HG03066 (cell line): ENCODE measurements around the gene SNX17.

Source experiments
- ATAC-seq: cut with Tn5 transposase; IDR thresholded peaks from one replicate; pipeline ENCODE4 v1.9.1; 2021; ENCODE audit warnings: low read depth; ENCODE audit not compliant: unreplicated experiment

Gene SNX17

DNA sequence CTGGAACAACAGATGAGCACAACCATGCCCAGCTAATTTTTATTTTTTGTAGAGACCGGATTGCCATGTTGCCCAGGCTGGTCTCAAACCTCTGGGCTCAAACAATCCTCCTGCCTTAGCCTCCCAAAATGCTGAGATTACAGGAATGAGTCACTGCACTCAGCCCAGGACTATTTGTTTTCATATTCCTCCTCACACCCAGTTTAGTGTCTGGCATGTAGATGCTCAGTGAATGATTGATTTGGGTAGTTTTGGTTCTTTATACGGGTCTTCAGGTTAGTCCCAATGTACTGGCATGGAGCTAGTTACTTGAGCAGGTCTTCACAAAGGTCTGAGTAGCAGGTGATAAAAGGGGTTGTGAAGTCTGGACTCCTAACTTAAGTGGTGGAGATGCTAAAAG is 6.5 kb upstream of the SNX17 start:
- no peak for ATAC-seq

DNA sequence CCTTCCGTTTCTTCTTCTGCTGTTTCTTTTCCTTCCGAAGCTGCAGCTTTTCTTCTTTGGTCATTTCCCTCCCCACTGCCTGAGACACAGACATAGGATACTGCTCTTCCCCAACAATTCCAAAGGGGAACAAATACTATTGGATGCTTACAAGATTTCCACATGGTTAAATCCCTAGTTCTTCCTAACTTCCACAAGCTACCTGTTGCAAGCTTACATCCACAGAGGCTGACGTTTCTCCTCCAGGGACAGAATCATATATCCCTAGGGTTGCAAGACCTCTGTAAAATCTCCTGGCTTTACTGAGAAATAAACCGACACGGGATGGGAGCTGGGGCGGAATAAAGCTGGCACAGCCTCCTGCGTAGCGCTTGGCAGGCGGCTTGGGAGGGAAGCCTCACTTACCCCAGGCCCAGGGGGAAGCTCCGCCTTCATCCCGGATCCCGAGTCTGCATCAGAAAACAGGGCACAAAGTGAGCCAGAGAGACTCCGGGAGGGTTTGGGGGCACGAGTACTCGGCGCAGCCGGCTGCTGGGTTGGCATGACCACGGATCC is 868 bp upstream of the SNX17 start:
- peak; percentile 5 for ATAC-seq

DNA sequence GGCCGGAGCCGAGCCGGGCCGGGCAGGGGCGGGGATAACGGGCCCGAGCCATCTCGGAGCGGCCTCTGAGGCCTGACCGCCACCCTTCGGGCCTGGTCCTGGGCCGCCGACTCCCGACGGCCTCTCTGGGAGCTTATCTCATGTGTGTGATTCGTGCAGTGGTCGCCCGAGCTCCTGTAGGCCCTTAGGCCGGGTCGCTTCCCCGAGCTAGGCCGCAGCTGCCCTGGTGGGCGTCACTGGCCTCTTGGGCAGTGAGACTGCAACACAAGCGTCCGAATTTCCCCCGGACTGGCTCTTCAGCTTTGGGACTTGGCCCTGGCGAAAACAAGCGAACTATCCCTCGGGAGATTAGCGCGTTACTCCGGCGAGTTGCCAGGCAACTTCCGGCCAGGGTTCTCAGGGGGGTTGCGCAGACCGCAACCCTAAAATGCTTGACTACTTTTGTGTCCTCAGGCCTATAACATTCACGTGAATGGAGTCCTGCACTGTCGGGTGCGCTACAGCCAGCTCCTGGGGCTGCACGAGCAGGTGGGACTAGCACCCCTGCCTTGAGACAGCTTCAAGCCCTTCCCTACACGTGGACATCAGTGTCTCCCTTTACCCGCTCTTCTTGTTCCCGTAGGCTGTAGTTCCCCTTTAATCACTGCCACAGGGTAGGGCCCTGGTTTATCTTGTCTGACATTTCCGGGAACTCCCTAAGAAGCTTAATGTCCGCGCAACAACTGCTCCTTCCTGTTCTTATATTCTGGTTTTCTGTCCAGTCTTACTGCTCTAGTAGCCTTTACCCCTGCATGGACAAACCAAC is 602 bp downstream of the SNX17 start:
- peak; percentile 29 for ATAC-seq

DNA sequence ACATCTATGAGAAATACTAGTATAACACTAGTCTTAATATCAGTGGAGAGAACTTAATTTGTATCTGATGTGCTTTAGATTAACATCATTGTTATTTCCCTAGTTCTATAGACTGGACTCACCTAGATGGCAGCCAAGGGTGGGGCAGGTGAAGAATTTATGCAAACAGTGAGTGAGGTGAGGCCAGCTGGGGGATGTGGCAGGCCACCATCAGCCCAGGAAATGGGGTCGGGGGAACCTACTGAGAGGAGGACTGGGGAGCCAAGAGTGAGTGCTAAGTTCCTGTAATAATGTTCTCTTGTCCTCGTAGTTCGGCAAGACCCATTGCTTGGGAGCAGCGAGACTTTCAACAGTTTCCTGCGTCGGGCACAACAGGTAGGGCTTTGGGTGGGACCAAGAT is 2.5 kb downstream of the SNX17 start:
- no peak for ATAC-seq

DNA sequence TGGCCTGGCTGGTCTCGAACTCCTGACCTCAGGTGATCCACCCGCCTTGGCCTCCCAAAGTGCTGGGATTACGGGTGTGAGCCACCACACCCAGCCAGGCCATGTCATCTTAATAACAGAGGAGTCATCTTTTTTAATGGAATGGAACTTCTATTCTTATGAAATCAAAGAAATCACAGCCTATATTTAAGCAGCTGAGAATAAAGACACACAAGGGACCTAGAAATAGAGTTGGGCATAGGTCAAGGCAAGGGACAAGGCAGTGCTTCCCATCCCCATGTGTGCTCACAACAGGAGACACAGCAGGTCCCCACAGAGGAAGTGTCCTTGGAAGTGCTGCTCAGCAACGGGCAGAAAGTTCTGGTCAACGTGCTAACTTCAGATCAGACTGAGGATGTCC is 3.2 kb downstream of the SNX17 start:
- no peak for ATAC-seq

DNA sequence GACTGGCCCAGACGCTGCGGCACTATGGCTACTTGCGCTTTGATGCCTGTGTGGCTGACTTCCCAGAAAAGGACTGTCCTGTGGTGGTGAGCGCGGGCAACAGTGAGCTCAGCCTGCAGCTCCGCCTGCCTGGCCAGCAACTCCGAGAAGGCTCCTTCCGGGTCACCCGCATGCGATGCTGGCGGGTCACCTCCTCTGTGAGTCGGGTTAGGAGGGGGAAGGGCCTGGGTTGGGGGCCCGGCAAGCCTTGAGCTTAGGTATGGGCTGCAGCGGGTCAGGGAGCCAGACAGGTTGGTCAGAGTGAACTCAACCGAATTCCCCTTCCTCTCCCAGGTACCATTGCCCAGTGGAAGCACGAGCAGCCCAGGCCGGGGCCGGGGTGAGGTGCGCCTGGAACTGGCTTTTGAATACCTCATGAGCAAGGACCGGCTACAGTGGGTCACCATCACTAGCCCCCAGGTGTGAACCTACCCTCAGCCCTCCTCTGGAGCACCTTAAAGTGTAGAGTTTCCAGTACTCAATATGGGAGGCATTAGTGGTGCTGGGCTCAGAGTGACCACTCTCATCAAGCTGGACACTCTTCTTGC is 5.2 kb downstream of the SNX17 start:
- ATAC-seq = no peak

DNA sequence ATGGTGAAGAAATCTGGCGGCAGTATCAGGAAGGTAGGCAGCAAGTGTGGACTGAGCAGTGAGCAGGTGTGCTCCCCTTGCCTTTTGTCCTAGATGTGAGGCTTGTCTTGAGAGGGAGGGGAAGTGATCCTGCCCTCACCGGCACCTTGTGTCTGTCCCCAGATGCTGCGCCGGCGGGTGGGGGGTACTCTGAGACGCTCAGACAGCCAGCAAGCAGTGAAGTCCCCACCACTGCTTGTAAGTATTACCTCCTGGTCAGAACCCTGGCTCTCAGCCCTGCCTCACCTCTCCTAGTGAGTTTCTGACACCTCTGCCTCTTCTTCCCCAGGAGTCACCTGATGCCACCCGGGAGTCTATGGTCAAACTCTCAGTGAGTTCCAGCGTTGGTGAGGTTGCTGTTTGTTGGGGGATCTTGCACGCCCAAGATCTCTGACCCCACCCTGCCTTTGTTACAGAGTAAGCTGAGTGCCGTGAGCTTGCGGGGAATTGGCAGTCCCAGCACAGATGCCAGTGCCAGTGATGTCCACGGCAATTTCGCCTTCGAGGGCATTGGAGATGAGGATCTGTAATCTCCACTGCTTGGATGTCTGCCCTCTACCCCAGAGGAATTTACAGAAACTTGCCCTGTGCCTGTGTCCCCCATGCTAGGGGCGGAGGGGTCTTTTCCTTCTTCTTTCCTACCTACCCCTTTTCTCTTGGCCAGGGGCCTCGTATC is 5.9 kb downstream of the SNX17 start:
- ATAC-seq = no peak

DNA sequence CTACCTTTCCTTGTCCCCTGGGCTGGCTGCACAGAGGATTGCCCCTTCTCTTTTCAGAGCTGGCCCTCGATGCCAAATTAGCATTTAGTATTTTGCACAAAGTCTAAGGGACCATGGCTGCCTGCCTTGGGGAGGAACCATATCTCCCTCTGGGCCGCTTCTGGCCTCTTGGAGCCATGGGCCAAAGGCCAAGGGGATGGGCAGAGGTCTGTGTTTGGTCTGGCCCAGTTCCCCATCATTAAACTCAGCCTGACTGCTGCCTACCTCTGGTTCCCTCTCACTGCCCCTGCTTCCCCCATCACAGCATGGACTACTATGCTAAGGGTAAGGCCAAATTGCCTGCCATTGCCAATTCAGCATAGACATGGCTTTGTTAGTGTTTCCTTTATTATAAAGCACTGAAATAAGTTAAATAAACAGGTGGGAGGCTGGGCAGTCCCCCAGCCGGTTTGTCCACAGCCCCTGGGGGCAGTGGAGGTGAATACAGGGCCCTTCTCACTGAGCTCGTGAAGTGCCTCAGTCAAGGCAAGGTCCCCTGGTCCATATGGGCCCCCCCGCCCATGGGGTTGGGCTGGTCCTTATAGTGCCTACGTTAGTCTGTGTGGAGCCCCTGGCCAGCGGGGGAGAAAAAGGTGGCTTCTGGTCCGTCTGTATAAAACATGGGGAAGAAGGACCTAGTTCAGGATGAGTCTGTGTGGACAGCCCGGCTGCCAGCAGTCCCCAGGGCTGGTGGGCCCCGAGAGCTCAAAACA is 6.6 kb downstream of the SNX17 start:
- ATAC-seq = no peak

DNA sequence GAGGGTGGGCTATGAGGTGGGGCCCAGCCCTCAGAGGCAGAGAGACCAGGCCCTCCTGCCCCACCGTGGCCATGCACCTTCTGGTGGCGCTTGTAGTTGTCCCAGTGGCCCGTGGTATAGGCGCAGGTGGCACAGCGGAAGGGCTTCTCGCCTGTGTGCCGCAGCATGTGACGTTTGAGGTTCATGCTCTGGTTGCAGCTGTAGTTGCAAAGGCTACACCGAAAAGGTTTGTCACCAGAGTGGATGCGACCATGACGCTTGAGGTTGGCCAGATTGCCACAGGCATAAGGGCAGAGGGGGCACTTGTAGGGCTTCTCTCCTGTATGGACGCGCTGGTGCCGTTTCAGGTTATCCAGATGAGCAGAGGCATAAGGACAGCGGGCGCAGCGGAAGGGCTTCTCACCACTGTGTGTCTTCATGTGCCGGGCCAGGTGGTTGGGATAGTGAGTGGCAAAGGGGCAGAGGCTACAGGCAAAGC is 7.2 kb downstream of the SNX17 start:
- no peak for ATAC-seq

DNA sequence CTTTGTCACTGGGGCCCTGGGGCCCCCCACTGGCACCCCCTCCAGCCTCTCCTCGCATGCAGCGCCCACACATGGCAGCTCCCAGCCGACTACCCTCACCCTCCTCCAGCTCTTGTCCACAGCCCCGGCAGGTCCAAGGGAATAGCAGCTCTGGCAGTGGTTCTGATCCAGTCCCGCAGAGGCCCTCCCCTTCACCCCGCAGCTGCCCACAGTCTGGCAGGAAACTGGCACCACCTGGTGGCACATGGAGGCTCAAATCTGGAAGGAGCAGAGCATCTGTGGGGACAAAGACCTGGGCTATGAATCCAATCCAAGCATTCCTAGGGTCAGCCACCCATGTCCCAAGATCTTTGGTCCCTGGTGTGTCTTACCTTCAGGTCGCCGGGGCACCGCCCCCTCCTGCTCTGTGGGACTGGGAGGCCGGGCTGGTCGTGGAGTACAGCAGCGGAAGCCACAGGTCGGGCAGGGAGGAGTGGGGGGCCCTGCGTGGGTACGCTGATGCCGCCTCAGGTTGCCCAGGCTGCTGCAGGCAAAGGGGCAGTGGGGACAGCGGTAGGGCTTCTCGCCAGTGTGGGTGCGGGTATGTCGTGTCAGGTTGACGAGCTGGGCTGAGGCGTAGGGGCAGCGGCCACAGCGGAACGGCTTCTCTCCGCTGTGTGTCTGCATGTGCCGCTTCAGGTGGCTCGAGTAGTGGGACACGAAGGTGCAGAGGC is 7.8 kb downstream of the SNX17 start:
- no peak for ATAC-seq

DNA sequence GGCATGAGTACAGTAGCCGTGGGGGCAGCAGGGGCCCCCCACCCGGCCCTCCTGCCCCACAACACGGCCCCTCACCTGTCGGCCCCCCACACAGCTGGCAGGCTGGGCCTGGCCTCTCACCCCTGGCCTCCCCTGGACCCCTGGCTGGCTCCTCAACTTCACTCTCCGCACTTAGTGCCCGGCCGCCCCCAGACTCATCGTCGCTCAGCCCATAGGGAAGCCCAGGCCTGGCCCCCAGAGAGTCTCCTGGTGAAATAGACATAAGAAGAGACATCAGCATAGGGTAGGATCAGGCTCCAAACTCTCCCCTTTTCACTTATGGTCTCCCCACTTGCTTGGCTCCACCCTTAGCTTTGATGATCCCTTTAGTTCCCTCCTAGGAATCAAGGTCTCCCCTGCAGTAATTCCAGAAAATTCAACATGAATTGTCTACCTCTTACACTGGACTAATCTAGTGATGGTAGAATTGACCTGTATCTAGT is 8.4 kb downstream of the SNX17 start:
- no peak for ATAC-seq

DNA sequence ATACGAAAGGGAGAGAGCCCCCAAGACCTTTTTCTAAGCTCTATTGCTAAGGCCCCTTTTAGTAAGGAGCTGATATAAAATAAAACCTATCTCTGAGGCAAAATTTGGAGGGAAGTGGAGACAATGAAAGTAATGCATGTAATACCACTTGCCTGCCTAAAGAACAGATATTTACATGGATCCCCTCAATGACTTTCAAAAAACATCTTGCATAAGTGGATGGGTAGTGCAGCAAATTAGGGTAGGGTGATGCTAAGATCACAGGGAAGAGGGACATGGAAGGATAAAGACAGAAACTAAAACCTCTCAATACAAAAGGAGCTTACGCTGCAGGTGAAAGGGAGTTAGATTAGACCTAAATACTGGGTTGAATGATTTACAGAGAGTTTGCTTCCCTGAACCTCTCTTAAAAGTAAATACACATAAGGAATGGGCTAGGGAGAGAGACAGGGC is 9.0 kb downstream of the SNX17 start:
- no peak for ATAC-seq

DNA sequence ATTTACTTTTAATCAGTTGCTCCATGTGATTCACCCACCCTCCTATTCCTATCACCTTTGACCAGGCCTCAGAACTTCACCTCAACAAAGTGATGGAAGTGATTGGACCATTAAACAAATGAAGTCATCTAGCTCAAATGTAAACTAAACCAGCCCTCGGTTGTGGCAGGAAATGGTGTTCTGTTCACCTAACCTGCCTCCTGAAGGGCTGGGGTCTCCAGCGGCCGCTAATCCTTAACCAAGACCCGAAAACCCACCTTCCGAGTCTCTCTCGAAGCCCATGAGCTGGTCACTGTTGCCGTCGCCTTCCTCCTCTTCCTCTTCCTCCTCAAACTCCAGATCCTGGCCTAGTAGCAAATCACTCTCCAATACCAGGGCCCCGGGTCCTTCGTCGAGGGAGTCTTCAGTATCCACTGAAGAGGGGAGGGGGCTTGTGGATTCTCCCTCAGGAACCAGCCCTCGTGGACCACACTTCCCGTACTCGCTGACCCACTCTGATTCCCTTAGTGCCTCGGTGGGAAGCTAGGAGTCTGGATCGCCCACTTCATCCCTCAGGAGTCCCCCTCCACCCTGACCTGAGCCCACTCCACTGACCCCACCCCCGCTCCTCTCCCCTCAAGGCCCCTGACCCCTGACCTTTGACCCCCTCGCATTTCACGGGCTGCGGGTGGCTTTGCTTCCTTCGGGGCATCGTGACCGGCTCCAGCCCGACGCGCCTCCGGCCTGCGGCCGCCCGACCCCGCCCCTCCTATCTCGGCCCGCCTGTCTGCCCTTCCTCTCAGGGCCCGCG is 9.6 kb downstream of the SNX17 start:
- peak; percentile 11 for ATAC-seq

DNA sequence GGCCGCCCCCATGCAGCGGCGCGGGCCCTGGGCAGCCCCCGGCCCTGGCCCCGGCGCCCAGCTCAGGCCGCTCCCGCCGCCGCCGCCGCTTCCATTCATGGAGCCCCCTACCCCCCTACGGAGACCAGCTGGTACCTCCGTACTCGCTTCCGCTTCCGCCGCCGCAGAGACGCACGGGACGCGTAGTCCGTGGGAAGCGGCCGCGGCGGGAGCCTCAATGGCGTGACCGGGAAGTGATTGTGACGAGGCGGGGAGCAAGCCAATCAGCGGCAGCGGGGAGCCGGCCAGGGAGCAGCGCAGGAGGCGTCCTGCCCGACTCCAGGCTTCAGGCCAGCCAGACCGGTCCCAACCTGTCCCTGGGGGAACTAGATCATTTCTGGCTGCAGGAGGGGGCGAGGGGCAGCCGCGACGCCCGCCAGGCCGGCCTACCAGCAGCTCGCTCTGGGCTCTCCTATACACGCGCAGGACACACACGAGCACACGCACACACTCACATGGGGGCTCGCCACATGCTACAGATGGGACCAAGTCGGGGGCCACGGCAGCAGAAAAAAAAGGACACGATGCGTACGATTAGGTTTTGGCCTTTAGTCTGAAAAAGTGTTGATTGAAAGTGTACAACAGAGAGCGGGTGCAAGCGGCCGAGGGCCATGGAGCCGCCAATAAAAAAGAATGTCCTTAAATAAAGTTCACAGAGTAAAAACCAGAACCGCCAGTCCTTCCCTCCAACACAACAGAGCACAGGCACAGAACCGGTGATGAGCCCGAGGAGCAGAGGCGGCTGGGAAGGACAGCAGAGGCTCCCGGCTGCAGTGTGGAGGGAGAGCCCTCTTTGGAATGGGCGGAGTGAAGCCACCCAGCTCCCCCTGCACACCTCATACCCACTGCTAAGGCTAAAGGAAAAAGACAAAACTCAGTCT is 10.5 kb downstream of the SNX17 start, which contains the start of gene ZNF513:
Gene ZNF513, minus strand, starts transcription at position 109 of the 920 bp plus-strand sequence. CDS start 208 bp downstream, outside the sequence.
- peak; percentile 85 for ATAC-seq

DNA sequence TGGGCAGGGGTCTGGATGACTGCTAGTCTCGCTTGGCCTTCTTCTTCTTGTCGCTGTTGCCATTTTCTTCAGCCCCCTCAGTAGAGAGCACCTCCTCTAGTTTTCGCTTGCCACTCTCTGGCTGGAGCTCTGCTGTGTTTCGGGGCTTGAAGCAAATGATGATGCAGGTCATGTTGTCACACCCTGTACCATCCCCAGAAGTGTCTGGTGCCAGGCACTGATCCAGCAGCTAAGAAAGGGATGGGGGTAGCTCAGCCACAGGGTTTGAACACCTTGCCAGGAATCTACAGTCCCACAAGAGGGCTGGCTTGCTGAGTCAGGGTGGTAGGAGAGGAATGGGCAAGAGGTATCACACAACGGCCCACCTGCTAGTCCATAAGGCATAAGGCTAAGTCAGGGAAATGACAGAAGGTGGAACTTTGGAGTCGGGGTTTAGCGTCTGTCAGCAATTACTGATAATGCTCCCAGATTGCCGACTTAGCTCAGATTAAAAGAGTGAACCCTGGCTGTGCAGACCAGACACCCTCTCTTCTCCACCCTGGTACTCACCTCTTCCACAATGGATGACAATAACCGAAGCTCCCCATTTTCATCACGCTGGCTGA is 11.3 kb downstream of the SNX17 start:
- ATAC-seq = no peak

DNA sequence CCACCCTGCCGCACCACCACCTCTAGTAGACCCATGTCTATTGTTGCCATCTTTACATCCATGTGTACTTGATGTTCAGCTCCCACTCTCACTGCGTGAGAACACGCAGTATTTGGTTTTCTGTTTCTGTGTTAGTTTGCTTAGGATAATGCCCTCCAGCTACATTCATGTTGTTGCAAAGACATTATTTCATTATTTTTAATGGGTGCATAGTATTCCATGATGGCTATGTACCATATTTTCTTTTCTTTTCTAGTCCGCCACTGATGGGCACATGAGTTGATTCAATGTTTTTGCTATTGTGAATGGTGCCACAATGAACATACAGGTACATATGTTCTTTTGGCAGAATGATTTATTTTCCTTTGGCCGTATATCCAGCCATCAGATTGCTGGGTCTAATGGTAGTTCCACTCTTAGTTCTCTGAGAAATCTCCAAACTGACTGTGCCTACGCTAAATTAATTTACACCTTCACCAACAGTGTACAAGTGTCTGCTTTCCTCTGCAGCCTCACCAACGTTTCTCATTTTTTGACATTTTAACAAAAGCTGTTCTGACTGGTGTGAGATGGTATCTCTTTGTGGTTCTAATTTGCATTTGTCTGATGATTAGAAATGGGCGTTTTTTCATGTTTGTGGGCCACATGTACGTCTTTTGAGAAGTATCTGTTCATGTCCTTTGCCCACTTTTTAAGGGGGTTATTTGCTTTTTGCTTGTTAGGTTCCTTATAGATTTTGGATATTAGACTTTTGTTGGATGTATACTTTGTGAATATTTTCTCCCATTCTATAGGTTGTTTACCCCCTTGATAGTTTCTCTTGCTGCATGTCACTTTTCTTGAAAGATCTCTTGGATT is 20.6 kb downstream of the SNX17 start:
- ATAC-seq = no peak
